ENCODE data around the gene TXLNB. TPM values are rescaled to one million over a fixed set of nuclear protein-coding genes. Genes with fewer than 3 reads are reported as not detected.

The TXLNB gene
- total and polyA plus RNA-seq, 2 donors (not counting 3 experiments of a cell fraction or from before 2014, with no cell fraction given), result 0.04 to 0.18 TPM

GRCh38 chr6:139329224-139329623 lies 37.4 kb upstream of the TXLNB start:
- TF ChIP-seq POLR2AphosphoS5 (IDR thresholded peaks at IDR 0.05; ENCODE audit: insufficient read depth, low read depth, low read length) (no peak), POLR2A (IDR thresholded peaks at IDR 0.05; ENCODE audit: low read depth, low read length) (no peak), GATA2 (IDR thresholded peaks at IDR 0.05; ENCODE audit: insufficient read depth, insufficient read length, low read depth, low read length) (no peak), FOS (IDR thresholded peaks at IDR 0.05; ENCODE audit: borderline replicate concordance, insufficient read depth, low read length) (no peak), MYC (IDR thresholded peaks at IDR 0.05; ENCODE audit: low read depth, low read length) (no peak), EZH2 (IDR thresholded peaks at IDR 0.05; ENCODE audit: borderline replicate concordance, low read depth, low read length, severe bottlenecking) (no peak), JUN (IDR thresholded peaks at IDR 0.05; ENCODE audit: borderline replicate concordance, insufficient read depth, insufficient read length, low read depth) (no peak), CTCF (IDR thresholded peaks at IDR 0.05; ENCODE audit: extremely low read depth in 1 of 2, insufficient read depth in 1 of 2, low read depth in 1 of 2, low read length in 2 of 2) (no peak), MAX (IDR thresholded peaks at IDR 0.05; ENCODE audit: insufficient read depth, insufficient read length) (no peak)
- no peaks in the 10 kb centered on the region for H3K9me3 ChIP-seq (replicated peaks; ENCODE audit: control insufficient read depth, insufficient read depth, low read length)
- no peak for DNase-seq (ENCODE audit: low read depth, low spot score)
- CTCF ChIA-PET, result interaction anchor here (1.0 kb wide), 1 partner anchor 110 kb away, joined by 3 read pairs; no protein-coding TSS in a partner anchor
- H2AFZ ChIP-seq (ENCODE audit: low read depth, low read length), result no peak overlapping the region
- no TSS peak for BruUV-seq (replicated peaks)
- dilution Hi-C loops (cut with MboI; ENCODE audit: extremely low pct_ligation_motif_present, low sequenced_read_pairs) (no loop called here), intact Hi-C loops (cut with micrococcal nuclease) (no loop called here)
- no peak overlapping the region for H3K4me3 ChIP-seq (replicated peaks in 1 of 3; ENCODE audit: insufficient read depth in 1 of 3, low read depth in 1 of 3, low read length in 3 of 3)
- no peaks in the 10 kb centered on the region for H3K36me3 ChIP-seq (ENCODE audit: control insufficient read depth in 2 of 2, extremely low read depth in 1 of 2, insufficient read depth in 2 of 2, low read length in 2 of 2)
- H4K20me1 ChIP-seq (replicated peaks; ENCODE audit: control insufficient read depth, extremely low read depth, insufficient read depth, low read length), result no peaks in the 10 kb centered on the region
- H3K9me1 ChIP-seq (replicated peaks; ENCODE audit: control insufficient read depth, extremely low read depth, insufficient read depth, low read length), result no peaks in the 10 kb centered on the region
- H3K4me2 ChIP-seq (ENCODE audit: insufficient read depth, low read length), result no peak overlapping the region
- FAIRE-seq, result no peak
- H3K27me3 ChIP-seq (ENCODE audit: control insufficient read depth in 2 of 2, insufficient read depth in 2 of 2, low read length in 2 of 2), result no peaks in the 10 kb centered on the region
- POLR2A ChIA-PET, result no interaction called here
- H3K27ac ChIP-seq (ENCODE audit: insufficient read depth, low read depth, low read length), result no peak overlapping the region
- H3K9ac ChIP-seq (replicated peaks; ENCODE audit: extremely low read depth, insufficient read depth, low read length), result no peak overlapping the region
- H3K4me1 ChIP-seq (ENCODE audit: control insufficient read depth, extremely low read depth, insufficient read depth, low read length), result no peaks in the 10 kb centered on the region
- no peaks in the 10 kb centered on the region for H3K79me2 ChIP-seq (ENCODE audit: control insufficient read depth, insufficient read depth, low read length)

All from endothelial cell of umbilical vein (primary cell).